ENCODE measurements around the gene PCSK4. TPM values are rescaled to one million over a fixed set of nuclear protein-coding genes. Genes with fewer than 3 reads are reported as not detected.
A peak's percentile ranks its signal among the peaks of the same experiment; 100 is the strongest.

Gene PCSK4
- total and polyA plus RNA-seq, 2 of the 13 experiments (the other 11 are each of a cell fraction or from before 2014, with no cell fraction given) = 2.0 to 2.7 TPM

- TF ChIP-seq, protein P1, sequence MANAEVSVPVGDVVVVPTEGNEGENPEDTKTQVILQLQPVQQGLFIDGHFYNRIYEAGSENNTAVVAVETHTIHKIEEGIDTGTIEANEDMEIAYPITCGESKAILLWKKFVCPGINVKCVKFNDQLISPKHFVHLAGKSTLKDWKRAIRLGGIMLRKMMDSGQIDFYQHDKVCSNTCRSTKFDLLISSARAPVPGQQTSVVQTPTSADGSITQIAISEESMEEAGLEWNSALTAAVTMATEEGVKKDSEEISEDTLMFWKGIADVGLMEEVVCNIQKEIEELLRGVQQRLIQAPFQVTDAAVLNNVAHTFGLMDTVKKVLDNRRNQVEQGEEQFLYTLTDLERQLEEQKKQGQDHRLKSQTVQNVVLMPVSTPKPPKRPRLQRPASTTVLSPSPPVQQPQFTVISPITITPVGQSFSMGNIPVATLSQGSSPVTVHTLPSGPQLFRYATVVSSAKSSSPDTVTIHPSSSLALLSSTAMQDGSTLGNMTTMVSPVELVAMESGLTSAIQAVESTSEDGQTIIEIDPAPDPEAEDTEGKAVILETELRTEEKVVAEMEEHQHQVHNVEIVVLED (CRISPR knock-in tag; IDR thresholded peaks at IDR 0.05; ENCODE audit: borderline replicate concordance) = peak; percentile 31; the same call in 1 of the 2 replicates
- TF ChIP-seq TRIM24 (CRISPR knock-in tag; IDR thresholded peaks at IDR 0.05) (no peak), ZNF317 (CRISPR knock-in tag; IDR thresholded peaks at IDR 0.05) (no peak), KLF15 (CRISPR knock-in tag; IDR thresholded peaks at IDR 0.05; ENCODE audit: borderline replicate concordance) (no peak), ETV6 (CRISPR knock-in tag; conservative IDR thresholded peaks at IDR 0.05) (no peak), ZNF24 (IDR thresholded peaks at IDR 0.05) (no peak), ZC3H4 (CRISPR knock-in tag; IDR thresholded peaks at IDR 0.05; ENCODE audit: borderline replicate concordance) (no peak), ZNF124 (CRISPR knock-in tag; IDR thresholded peaks at IDR 0.05) (no peak), ZNF550 (CRISPR knock-in tag; IDR thresholded peaks at IDR 0.05; ENCODE audit: borderline replicate concordance) (no peak), SIN3A (IDR thresholded peaks at IDR 0.05; ENCODE audit: borderline replicate concordance, low read depth, low read length) (peak; percentile 93; the same call in 1 of the 2 replicates), ZNF878 (CRISPR knock-in tag; IDR thresholded peaks at IDR 0.05) (0 out of 2 replicates have a peak, but pooled peaks have one; percentile 21), SMAD9 (CRISPR knock-in tag; IDR thresholded peaks at IDR 0.05) (no peak), BHLHE40 (IDR thresholded peaks at IDR 0.05; ENCODE audit: low read length) (peak; percentile 42; the same call in 1 of the 2 replicates), ZNF792 (CRISPR knock-in tag; IDR thresholded peaks at IDR 0.05) (no peak), SIX4 (CRISPR knock-in tag; IDR thresholded peaks at IDR 0.05) (no peak), IRF2 (CRISPR knock-in tag; IDR thresholded peaks at IDR 0.05) (peak; percentile 27; the same call in 1 of the 2 replicates), MYNN (CRISPR knock-in tag; IDR thresholded peaks at IDR 0.05; ENCODE audit: low read depth) (no peak), RARG (CRISPR knock-in tag; IDR thresholded peaks at IDR 0.05; ENCODE audit: low read depth) (no peak), ZSCAN21 (CRISPR knock-in tag; IDR thresholded peaks at IDR 0.05; ENCODE audit: borderline replicate concordance) (no peak), ZNF350 (CRISPR knock-in tag; IDR thresholded peaks at IDR 0.05; ENCODE audit: borderline replicate concordance, low read depth) (no peak), ZNF382 (CRISPR knock-in tag; IDR thresholded peaks at IDR 0.05; ENCODE audit: borderline replicate concordance) (no peak)
- TF ChIP-seq, protein P2, sequence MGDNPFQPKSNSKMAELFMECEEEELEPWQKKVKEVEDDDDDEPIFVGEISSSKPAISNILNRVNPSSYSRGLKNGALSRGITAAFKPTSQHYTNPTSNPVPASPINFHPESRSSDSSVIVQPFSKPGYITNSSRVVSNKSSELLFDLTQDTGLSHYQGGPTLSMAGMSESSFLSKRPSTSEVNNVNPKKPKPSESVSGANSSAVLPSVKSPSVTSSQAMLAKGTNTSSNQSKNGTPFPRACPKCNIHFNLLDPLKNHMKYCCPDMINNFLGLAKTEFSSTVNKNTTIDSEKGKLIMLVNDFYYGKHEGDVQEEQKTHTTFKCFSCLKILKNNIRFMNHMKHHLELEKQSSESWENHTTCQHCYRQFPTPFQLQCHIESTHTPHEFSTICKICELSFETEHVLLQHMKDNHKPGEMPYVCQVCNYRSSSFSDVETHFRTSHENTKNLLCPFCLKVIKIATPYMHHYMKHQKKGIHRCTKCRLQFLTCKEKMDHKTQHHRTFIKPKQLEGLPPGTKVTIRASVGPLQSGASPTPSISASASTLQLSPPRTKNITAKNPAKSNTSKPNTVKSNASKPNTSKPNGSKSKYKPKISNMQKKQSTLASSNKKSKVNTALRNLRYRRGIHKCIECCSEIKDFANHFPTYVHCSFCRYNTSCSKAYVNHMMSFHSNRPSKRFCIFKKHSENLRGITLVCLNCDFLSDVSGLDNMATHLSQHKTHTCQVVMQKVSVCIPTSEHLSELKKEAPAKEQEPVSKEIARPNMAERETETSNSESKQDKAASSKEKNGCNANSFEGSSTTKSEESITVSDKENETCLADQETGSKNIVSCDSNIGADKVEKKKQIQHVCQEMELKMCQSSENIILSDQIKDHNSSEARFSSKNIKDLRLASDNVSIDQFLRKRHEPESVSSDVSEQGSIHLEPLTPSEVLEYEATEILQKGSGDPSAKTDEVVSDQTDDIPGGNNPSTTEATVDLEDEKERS (CRISPR knock-in tag; IDR thresholded peaks at IDR 0.05) = no peak
- TF ChIP-seq, protein P3, sequence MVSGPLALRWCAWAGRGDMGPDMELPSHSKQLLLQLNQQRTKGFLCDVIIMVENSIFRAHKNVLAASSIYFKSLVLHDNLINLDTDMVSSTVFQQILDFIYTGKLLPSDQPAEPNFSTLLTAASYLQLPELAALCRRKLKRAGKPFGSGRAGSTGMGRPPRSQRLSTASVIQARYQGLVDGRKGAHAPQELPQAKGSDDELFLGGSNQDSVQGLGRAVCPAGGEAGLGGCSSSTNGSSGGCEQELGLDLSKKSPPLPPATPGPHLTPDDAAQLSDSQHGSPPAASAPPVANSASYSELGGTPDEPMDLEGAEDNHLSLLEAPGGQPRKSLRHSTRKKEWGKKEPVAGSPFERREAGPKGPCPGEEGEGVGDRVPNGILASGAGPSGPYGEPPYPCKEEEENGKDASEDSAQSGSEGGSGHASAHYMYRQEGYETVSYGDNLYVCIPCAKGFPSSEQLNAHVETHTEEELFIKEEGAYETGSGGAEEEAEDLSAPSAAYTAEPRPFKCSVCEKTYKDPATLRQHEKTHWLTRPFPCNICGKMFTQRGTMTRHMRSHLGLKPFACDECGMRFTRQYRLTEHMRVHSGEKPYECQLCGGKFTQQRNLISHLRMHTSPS (CRISPR knock-in tag; IDR thresholded peaks at IDR 0.05; ENCODE audit: low read depth) = no peak
Measured at GRCh38 chr19:1490311-1491113, at the start of gene PCSK4 (continued).

Measured in HepG2 (cell line).